SKM-1 treated with dmso at 0.1 percent for 144 hours (cell line): ENCODE results near the gene DENND1A.
"Not testable (repeated sequence)": the region's sequence is repeated elsewhere in the genome, so short reads cannot be mapped to it uniquely, and the experiment has no call there.

Experiments
- DNase-seq: peaks from one replicate; lab custom pipeline; 2025; ENCODE audit not compliant: unreplicated experiment; lab: John Stamatoyannopoulos, UW

The DENND1A gene

GRCh38 chr9:123637945-123638634 lies 291.8 kb downstream of the DENND1A start:
- peak; percentile 60 for DNase-seq

GRCh38 chr9:123637606-123637944 lies 292.4 kb downstream of the DENND1A start:
- no peak for DNase-seq

GRCh38 chr9:123636805-123637204 lies 293.1 kb downstream of the DENND1A start:
- DNase-seq = not testable (repeated sequence)

DNA sequence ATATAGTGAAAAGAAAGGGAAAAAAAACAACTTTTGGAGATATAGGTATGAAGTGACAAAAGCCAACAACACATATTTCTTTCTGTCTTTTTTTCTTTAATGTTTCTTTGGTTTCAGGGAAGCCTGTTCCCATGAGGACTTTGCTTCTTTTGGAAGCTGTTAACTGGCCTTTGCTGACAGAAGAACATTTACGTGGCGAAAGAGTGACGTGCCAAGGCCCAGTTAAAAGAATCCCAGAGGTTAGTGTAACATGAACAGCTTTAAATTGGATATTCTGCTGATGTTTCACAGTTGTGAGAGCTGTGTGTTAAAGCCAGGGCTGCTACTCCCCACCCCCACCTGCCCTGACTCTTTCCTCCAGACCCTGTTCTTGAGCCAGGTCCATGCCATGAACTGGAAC lies 298.1 kb downstream of the DENND1A start:
- no peak for DNase-seq

DNA sequence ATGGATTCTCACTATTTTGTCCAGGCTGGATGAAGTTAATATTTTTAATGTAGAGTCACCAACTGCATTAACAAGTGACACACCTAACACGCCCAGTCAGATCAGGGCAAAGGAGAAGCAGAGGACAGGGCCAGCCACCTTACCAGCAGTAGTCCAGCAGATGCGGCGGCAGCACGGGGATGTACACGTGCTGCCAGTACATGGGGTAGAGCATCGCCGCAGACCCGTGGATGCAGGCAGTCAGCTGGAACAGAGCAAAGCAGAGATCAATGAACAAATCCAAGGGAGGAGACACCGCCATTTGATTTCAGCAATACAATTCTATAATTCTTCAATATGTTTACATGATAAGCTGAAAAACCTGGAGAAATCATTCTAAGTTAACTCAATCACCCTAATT lies 299.7 kb downstream of the DENND1A start:
- DNase-seq = no peak

GRCh38 chr9:123629531-123629930 lies 300.4 kb downstream of the DENND1A start:
- DNase-seq = no peak

- no peak for DNase-seq
Observed at GRCh38 chr9:123622711-123623241, 307.1 kb downstream of the DENND1A start.

DNA sequence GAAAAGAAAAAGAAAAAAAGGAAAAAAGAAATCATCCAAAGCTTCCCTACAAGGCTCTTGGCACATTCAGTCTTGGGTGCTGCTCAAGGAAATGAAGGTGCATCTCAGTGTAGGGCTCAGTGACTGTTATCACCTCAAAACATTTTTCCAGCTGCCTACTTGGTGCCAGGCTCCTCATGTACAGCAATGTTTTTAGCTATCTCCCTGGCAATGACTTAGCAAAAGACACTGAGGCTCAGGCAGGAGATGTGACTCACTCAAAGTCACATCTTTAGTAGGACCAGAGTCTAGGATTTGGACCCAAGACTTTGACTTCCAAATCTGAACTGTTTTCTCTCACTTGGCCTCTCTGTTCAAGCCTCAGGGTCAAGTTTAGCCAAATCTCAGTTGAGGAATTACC lies 309.7 kb downstream of the DENND1A start:
- no peak for DNase-seq

GRCh38 chr9:123617952-123618678 lies 311.8 kb downstream of the DENND1A start:
- no peak for DNase-seq

DNA sequence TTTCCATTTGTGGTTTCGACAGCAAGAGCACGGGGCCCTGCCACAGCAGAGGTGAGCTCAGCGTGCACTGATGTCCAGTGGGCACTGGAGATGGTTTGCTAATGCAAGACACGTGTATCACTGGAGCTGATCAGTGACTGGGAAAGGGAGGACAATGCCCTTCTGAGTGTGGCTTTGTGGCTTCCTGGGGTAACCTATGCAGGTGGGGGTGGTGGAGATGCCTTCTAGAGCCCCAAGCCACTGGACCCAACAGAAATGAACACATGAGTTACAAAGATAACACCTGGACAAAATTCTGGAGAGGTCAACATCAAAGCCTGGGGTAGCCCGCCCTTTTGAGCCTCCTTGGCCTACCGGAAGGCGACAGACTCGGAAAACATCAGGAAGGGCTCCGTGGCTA lies 312.6 kb downstream of the DENND1A start:
- no peak for DNase-seq

GRCh38 chr9:123616707-123617106 lies 313.2 kb downstream of the DENND1A start:
- no peak for DNase-seq

GRCh38 chr9:123615381-123615780 lies 314.5 kb downstream of the DENND1A start:
- no peak for DNase-seq

GRCh38 chr9:123614306-123615263 lies 315.3 kb downstream of the DENND1A start:
- no peak for DNase-seq

GRCh38 chr9:123611226-123611625 lies 318.7 kb downstream of the DENND1A start:
- DNase-seq = no peak

GRCh38 chr9:123609844-123610243 lies 320.1 kb downstream of the DENND1A start:
- no peak for DNase-seq

DNA sequence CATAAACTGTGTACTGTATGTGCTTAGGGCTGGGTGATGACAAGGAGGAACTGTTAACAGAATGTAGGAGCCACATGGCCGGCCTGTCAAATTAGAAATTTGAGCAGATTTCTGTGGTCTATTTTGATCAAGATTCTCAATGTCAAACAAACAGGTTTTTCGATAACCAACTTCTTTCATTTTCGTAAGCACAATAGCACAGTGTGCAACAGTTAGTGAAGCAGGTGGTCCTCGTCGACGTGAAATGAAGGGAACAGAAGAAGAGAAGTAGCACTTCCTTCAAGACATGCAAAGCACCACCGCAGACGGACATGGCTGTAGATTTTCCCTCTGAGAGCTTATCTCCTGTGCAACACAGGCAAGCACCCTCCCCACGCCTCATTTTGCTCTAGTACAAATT lies 321.8 kb downstream of the DENND1A start:
- no peak for DNase-seq

- no peak for DNase-seq
Observed at GRCh38 chr9:123607479-123607878, 322.4 kb downstream of the DENND1A start.

DNA sequence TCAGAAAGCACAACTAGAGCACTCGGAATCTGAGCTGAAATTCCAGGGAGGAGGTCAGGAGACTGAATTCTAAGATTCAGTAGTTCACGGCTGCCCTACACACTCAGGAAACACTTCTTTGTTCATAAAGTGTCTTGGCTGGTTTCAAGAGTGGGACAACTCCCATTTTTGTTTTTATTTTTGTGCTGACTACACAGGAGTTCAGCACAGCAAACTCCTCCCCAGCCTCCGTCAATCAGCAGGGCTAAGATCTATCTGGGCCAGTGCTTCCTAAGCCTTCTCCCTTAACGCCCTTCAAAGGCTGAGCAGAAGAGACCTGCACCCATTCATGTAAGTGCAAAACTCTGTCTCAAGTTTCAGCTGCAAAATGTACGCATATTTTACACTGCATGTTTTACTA lies 323.8 kb downstream of the DENND1A start:
- DNase-seq = no peak

DNA sequence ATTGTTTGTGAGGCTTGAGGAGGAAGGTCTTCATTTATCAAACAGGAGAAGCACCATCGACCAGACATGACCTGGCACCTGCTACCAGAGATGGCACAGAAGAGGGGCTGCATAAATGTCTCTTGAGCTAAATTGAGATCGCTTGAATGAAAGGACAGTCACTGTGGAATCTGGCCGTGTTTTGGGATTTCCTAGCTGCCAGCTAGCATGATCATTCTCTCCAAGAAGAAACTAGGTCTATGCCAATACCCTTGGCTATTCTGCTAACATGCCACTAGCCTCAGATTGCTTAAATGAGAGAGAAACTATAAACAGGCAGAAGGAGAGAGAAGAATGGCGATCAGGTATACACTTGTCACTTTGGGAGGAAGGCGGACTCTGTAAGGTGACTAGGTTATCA lies 324.6 kb downstream of the DENND1A start:
- DNase-seq = no peak

DNA sequence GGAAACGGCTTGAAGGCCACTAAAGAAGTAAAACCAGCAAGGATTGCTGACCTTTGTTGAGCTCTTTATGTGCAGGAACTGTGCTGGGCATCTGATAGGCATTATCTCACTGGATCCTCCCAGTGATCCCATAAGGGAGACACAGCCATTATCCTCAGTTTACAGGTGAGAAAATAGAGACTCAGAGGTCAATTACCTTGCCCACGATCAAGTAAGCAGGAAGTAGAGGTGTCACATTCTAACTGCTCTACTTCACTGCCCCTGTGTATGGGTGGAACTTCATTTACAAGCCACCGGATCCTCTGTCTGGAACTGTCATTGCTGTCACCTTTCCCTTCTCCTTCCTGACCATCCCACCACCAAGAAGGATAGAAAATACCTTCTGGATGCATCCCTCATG lies 325.1 kb downstream of the DENND1A start:
- DNase-seq = no peak

DNA sequence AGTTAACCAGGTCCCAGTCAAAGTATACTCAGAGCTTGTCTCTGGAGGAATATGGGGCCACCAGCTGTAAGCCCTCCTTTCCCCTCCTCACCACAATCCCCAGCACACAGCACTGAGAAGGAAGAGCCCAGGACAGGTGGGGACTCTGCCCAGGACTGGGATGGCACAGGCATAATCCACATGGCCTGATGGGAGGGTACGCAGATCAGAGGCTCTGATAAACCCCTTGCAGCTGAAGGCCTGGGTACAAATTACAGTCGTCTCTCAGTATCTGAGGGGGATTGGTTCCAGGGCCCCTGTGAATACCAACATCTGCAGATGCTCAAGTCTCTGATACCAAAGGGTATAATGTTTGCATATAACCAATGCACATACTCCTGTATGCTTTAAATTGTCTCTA lies 328.1 kb downstream of the DENND1A start:
- no peak for DNase-seq
